ENCODE measurements around the gene PPP1R9B. TPM values are rescaled to one million over a fixed set of nuclear protein-coding genes. Genes with fewer than 3 reads are reported as not detected.
A peak's percentile ranks its signal among the peaks of the same experiment; 100 is the strongest.

The PPP1R9B gene
- total and polyA plus RNA-seq, 5 donors from 2014 or later: 0.41 to 85.4 (median 0.45) TPM

- Histone ChIP-seq H3K4me1 (ENCODE audit: control insufficient read depth, insufficient read depth, low read length, poor library complexity, severe bottlenecking) (no peaks in the 10 kb centered on the region), H3K4me3 (ENCODE audit: low read depth, low read length) (no peak overlapping the region), H3K27ac (ENCODE audit: insufficient read depth, low read length, poor library complexity, severe bottlenecking) (no peak overlapping the region), H3K9me3 (ENCODE audit: control insufficient read depth in 2 of 2, low read length in 2 of 2) (no peaks in the 10 kb centered on the region), H3K36me3 (ENCODE audit: control insufficient read depth, insufficient read depth, low read length) (peaks cover 37% of the 10 kb centered on the region), H3K27me3 (ENCODE audit: control insufficient read depth, insufficient read depth, low read length) (no peaks in the 10 kb centered on the region)
- ATAC-seq (ENCODE audit: low read depth in 2 of 2): no peak
- peak overlapping the region in 1 of 3 donors; percentile 60 for H3K27ac Mint-ChIP-seq
- no peaks in the 10 kb centered on the region for H3K27me3 Mint-ChIP-seq
- no peak for DNase-seq
- H3K4me1 Mint-ChIP-seq: peaks cover 0 to 6% (median under 1%) of the 10 kb centered on the region in 4 donors
- H3K9me3 Mint-ChIP-seq: no peaks in the 10 kb centered on the region
- H3K4me3 Mint-ChIP-seq: no peak overlapping the region
- H3K36me3 Mint-ChIP-seq: peaks cover 24% of the 10 kb centered on the region
Observed at GRCh38 chr17:50106393-50107131, 43.9 kb downstream of the PPP1R9B start.

- no peaks in the 10 kb centered on the region for H3K9me3 ChIP-seq (ENCODE audit: control insufficient read depth in 2 of 2, low read length in 2 of 2)
- no peak overlapping the region for H3K4me3 ChIP-seq (ENCODE audit: low read depth, low read length)
- Mint-ChIP-seq H3K27me3 (no peaks in the 10 kb centered on the region), H3K9me3 (no peaks in the 10 kb centered on the region), H3K4me3 (no peak overlapping the region), H3K36me3 (peaks cover 24% of the 10 kb centered on the region), H3K4me1 (peaks cover 0 to 6% (median under 1%) of the 10 kb centered on the region in 4 donors), H3K27ac (no peak overlapping the region)
- no peaks in the 10 kb centered on the region for H3K27me3 ChIP-seq (ENCODE audit: control insufficient read depth, insufficient read depth, low read length)
- ATAC-seq (ENCODE audit: low read depth in 2 of 2): no peak
- peaks cover 38% of the 10 kb centered on the region for H3K36me3 ChIP-seq (ENCODE audit: control insufficient read depth, insufficient read depth, low read length)
- H3K4me1 ChIP-seq (ENCODE audit: control insufficient read depth, insufficient read depth, low read length, poor library complexity, severe bottlenecking): no peaks in the 10 kb centered on the region
- no peak for DNase-seq
- H3K27ac ChIP-seq (ENCODE audit: insufficient read depth, low read length, poor library complexity, severe bottlenecking): no peak overlapping the region
Observed at GRCh38 chr17:50105811-50106210, 44.7 kb downstream of the PPP1R9B start.

- Mint-ChIP-seq H3K9me3 (no peaks in the 10 kb centered on the region), H3K4me1 (peaks cover 0 to 18% (median 3%) of the 10 kb centered on the region in 4 donors), H3K4me3 (no peak overlapping the region), H3K27ac (no peak overlapping the region), H3K27me3 (no peaks in the 10 kb centered on the region), H3K36me3 (peaks cover 25% of the 10 kb centered on the region)
- no peaks in the 10 kb centered on the region for H3K9me3 ChIP-seq (ENCODE audit: control insufficient read depth in 2 of 2, low read length in 2 of 2)
- DNase-seq (no peak), ATAC-seq (ENCODE audit: low read depth in 2 of 2) (no peak)
- H3K4me3 ChIP-seq (ENCODE audit: low read depth, low read length): no peak overlapping the region
- H3K36me3 ChIP-seq (ENCODE audit: control insufficient read depth, insufficient read depth, low read length): peaks cover 43% of the 10 kb centered on the region
- no peak overlapping the region for H3K27ac ChIP-seq (ENCODE audit: insufficient read depth, low read length, poor library complexity, severe bottlenecking)
- H3K4me1 ChIP-seq (ENCODE audit: control insufficient read depth, insufficient read depth, low read length, poor library complexity, severe bottlenecking): no peaks in the 10 kb centered on the region
- H3K27me3 ChIP-seq (ENCODE audit: control insufficient read depth, insufficient read depth, low read length): no peaks in the 10 kb centered on the region
Observed at GRCh38 chr17:50103941-50104340, 46.5 kb downstream of the PPP1R9B start.

GRCh38 chr17:50103252-50103651, 47.2 kb downstream of the PPP1R9B start:
- Mint-ChIP-seq H3K27ac (no peak overlapping the region), H3K4me3 (no peak overlapping the region), H3K27me3 (no peaks in the 10 kb centered on the region), H3K36me3 (peaks cover 25% of the 10 kb centered on the region), H3K9me3 (no peaks in the 10 kb centered on the region), H3K4me1 (peaks cover 0 to 23% (median 5%) of the 10 kb centered on the region in 4 donors)
- DNase-seq (no peak), ATAC-seq (ENCODE audit: low read depth in 2 of 2) (no peak)
- no peak overlapping the region for H3K27ac ChIP-seq (ENCODE audit: insufficient read depth, low read length, poor library complexity, severe bottlenecking)
- H3K4me3 ChIP-seq (ENCODE audit: low read depth, low read length): no peak overlapping the region
- H3K4me1 ChIP-seq (ENCODE audit: control insufficient read depth, insufficient read depth, low read length, poor library complexity, severe bottlenecking): no peaks in the 10 kb centered on the region
- peaks cover 50% of the 10 kb centered on the region for H3K36me3 ChIP-seq (ENCODE audit: control insufficient read depth, insufficient read depth, low read length)
- no peaks in the 10 kb centered on the region for H3K9me3 ChIP-seq (ENCODE audit: control insufficient read depth in 2 of 2, low read length in 2 of 2)
- no peaks in the 10 kb centered on the region for H3K27me3 ChIP-seq (ENCODE audit: control insufficient read depth, insufficient read depth, low read length)

- no peak overlapping the region for H3K4me3 Mint-ChIP-seq
- Histone ChIP-seq H3K27ac (ENCODE audit: insufficient read depth, low read length, poor library complexity, severe bottlenecking) (no peak overlapping the region), H3K4me1 (ENCODE audit: control insufficient read depth, insufficient read depth, low read length, poor library complexity, severe bottlenecking) (no peaks in the 10 kb centered on the region), H3K9me3 (ENCODE audit: control insufficient read depth in 2 of 2, low read length in 2 of 2) (no peaks in the 10 kb centered on the region), H3K4me3 (ENCODE audit: low read depth, low read length) (no peak overlapping the region), H3K36me3 (ENCODE audit: control insufficient read depth, insufficient read depth, low read length) (peaks cover 49% of the 10 kb centered on the region), H3K27me3 (ENCODE audit: control insufficient read depth, insufficient read depth, low read length) (no peaks in the 10 kb centered on the region)
- H3K27me3 Mint-ChIP-seq: no peaks in the 10 kb centered on the region
- H3K36me3 Mint-ChIP-seq: peaks cover 25% of the 10 kb centered on the region
- no peaks in the 10 kb centered on the region for H3K9me3 Mint-ChIP-seq
- peaks cover 0 to 26% (median 5%) of the 10 kb centered on the region in 4 donors for H3K4me1 Mint-ChIP-seq
- DNase-seq (no peak), ATAC-seq (ENCODE audit: low read depth in 2 of 2) (no peak)
- H3K27ac Mint-ChIP-seq: no peak overlapping the region
Observed at GRCh38 chr17:50102164-50102991, 48.1 kb downstream of the PPP1R9B start.

- Histone ChIP-seq H3K27me3 (ENCODE audit: control insufficient read depth, insufficient read depth, low read length) (no peaks in the 10 kb centered on the region), H3K9me3 (ENCODE audit: control insufficient read depth in 2 of 2, low read length in 2 of 2) (no peaks in the 10 kb centered on the region), H3K4me3 (ENCODE audit: low read depth, low read length) (no peak overlapping the region), H3K4me1 (ENCODE audit: control insufficient read depth, insufficient read depth, low read length, poor library complexity, severe bottlenecking) (peaks cover 5% of the 10 kb centered on the region), H3K27ac (ENCODE audit: insufficient read depth, low read length, poor library complexity, severe bottlenecking) (no peak overlapping the region), H3K36me3 (ENCODE audit: control insufficient read depth, insufficient read depth, low read length) (peaks cover 43% of the 10 kb centered on the region)
- H3K27ac Mint-ChIP-seq: no peak overlapping the region
- H3K27me3 Mint-ChIP-seq: no peaks in the 10 kb centered on the region
- peaks cover 0 to 34% (median 6%) of the 10 kb centered on the region in 4 donors for H3K4me1 Mint-ChIP-seq
- no peak for ATAC-seq (ENCODE audit: low read depth in 2 of 2)
- no peak for DNase-seq
- H3K9me3 Mint-ChIP-seq: no peaks in the 10 kb centered on the region
- H3K4me3 Mint-ChIP-seq: no peak overlapping the region
- H3K36me3 Mint-ChIP-seq: peaks cover 22% of the 10 kb centered on the region
Observed at GRCh38 chr17:50101346-50102163, 48.9 kb downstream of the PPP1R9B start.

GRCh38 chr17:50100921-50101345, 49.5 kb downstream of the PPP1R9B start:
- Mint-ChIP-seq H3K4me1 (peaks cover 0 to 40% (median 9%) of the 10 kb centered on the region in 4 donors), H3K9me3 (no peaks in the 10 kb centered on the region), H3K36me3 (peaks cover 18% of the 10 kb centered on the region), H3K27ac (no peak overlapping the region), H3K27me3 (no peaks in the 10 kb centered on the region), H3K4me3 (no peak overlapping the region)
- no peaks in the 10 kb centered on the region for H3K27me3 ChIP-seq (ENCODE audit: control insufficient read depth, insufficient read depth, low read length)
- no peak overlapping the region for H3K4me3 ChIP-seq (ENCODE audit: low read depth, low read length)
- H3K9me3 ChIP-seq (ENCODE audit: control insufficient read depth in 2 of 2, low read length in 2 of 2): no peaks in the 10 kb centered on the region
- no peak overlapping the region for H3K27ac ChIP-seq (ENCODE audit: insufficient read depth, low read length, poor library complexity, severe bottlenecking)
- DNase-seq (no peak), ATAC-seq (ENCODE audit: low read depth in 2 of 2) (no peak)
- H3K36me3 ChIP-seq (ENCODE audit: control insufficient read depth, insufficient read depth, low read length): peaks cover 41% of the 10 kb centered on the region
- peaks cover 11% of the 10 kb centered on the region for H3K4me1 ChIP-seq (ENCODE audit: control insufficient read depth, insufficient read depth, low read length, poor library complexity, severe bottlenecking)
